ENCODE data around the gene OPN1SW.
A peak's percentile ranks its signal among the peaks of the same experiment; 100 is the strongest.

OPN1SW gene

DNA sequence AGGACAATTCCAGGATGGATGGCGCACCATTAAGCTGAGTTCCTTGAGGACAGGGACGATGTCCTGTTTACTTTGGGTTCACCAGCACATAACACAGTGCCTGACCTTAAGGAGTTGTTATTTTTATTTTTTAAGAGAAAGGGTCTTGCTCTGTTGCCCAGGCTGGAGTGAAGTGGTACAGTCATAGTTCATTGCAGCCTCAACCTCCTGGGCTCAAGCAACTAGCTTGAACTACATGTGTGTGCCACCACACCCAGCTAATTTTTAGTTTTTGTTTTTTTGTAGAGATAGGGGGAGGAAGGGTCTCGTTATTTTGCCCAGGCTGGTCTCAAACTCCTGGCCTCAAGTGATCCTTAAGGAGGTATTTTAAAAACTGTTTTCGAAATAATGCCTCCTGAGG lies 38.2 kb downstream of the OPN1SW start:
- DNase-seq (ENCODE audit: low read depth), result no peak
- TF ChIP-seq, protein P1, sequence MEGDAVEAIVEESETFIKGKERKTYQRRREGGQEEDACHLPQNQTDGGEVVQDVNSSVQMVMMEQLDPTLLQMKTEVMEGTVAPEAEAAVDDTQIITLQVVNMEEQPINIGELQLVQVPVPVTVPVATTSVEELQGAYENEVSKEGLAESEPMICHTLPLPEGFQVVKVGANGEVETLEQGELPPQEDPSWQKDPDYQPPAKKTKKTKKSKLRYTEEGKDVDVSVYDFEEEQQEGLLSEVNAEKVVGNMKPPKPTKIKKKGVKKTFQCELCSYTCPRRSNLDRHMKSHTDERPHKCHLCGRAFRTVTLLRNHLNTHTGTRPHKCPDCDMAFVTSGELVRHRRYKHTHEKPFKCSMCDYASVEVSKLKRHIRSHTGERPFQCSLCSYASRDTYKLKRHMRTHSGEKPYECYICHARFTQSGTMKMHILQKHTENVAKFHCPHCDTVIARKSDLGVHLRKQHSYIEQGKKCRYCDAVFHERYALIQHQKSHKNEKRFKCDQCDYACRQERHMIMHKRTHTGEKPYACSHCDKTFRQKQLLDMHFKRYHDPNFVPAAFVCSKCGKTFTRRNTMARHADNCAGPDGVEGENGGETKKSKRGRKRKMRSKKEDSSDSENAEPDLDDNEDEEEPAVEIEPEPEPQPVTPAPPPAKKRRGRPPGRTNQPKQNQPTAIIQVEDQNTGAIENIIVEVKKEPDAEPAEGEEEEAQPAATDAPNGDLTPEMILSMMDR (IDR thresholded peaks at IDR 0.05; ENCODE audit: insufficient read depth, low read depth, low read length, missing control alignments), result no peak
- H3K4me3 ChIP-seq (ENCODE audit: low read depth, low read length), result no peak overlapping the region

DNA sequence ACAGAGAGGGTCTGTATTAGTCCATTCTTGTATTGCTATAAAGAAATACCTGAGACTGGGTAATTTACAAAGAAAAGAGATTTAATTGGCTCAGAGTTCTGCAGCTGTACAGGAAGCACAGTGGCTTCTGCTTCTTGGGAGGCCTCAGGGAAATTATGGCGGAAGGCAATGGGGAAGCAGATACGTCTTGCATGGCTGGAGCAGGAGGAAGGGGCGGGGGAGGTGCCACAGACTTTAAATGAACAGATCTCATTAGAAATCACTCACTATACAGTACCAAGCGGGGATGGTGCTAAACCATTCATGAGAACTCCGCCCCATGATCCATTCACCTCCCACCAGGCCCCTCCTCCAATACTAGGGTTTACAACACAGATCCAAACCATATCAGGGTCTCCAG lies 40.2 kb downstream of the OPN1SW start:
- H3K4me3 ChIP-seq (ENCODE audit: low read depth, low read length), result no peak overlapping the region
- peak; percentile 18 for DNase-seq (ENCODE audit: low read depth)
- TF ChIP-seq, protein P1 (IDR thresholded peaks at IDR 0.05; ENCODE audit: insufficient read depth, low read depth, low read length, missing control alignments), result no peak

DNA sequence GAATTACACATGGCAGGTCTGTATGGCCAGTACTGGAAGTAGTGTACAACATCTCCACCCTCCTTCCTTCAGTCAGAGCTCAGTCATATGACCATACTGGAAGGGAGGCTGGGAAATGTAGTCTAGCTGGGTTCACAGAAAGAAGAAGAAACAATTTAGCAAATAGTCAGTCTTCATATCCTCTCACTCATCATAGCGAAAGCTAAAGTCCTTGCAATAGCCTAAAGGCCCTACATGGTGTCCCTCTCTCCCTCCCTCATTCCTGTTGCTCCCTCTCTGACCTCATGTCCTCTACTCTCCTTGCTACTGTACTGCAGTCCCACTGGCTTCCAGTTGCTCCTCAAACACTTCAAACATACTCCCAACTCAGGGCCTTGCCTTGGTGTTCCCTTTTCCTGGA lies 40.7 kb downstream of the OPN1SW start:
- TF ChIP-seq, protein P1 (IDR thresholded peaks at IDR 0.05; ENCODE audit: insufficient read depth, low read depth, low read length, missing control alignments), result no peak
- DNase-seq (ENCODE audit: low read depth), result peak; percentile 6
- no peak overlapping the region for H3K4me3 ChIP-seq (ENCODE audit: low read depth, low read length)

DNA sequence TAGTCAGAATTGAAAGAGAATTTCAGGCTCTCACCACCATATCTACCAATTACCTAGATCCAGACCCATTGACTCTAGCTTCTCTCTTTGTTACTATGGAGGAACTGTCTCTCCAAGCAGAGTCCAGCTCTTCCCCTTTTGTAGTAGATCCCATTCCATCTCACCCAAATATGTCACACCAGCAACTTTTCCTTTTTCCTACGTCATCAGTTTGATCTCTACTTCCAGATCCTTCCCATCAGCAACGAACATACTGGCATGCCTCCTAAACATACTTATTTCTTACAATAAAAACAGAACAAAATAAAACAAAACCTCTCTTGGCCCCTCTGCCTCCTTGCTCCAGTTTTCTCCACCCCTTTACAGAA lies 42.3 kb downstream of the OPN1SW start:
- H3K4me3 ChIP-seq (ENCODE audit: low read depth, low read length), result no peak overlapping the region
- DNase-seq (ENCODE audit: low read depth), result no peak
- TF ChIP-seq, protein P1 (IDR thresholded peaks at IDR 0.05; ENCODE audit: insufficient read depth, low read depth, low read length, missing control alignments), result no peak

DNA sequence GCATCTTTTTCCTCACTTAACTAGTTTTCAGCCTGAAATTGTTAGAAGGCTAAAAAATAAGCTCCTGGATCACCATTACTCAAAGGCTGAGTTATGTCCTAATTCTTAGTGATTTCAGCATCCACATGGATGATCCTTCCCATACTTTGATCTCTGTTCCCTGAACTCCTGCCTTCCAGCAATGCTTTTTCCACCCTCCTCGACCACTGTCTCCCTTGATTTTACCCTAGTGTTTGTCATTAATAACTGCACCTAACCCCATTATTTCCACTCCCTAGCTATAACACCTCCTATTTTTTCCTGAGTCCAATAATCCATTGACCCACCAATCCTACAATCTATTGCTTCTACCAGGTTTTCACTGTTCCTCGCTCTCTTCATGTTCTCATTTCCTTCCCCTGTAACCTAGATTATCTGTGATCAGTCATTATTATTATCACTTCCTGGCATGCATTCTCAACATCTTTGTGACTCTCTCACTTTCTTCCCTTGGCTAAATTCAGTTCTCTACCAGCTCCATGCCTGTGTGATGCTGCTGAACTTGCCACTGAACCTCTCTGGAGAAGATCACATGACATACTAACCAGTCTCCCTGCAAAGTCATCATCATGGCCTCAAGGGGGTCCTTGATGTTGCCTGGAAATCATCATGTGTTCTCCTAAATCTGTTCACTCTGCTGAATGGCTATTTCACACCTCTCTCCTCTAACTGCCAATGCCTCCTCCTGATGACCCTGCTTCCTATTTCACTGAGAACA lies 42.9 kb downstream of the OPN1SW start:
- no peak for DNase-seq (ENCODE audit: low read depth)
- TF ChIP-seq, protein P1 (IDR thresholded peaks at IDR 0.05; ENCODE audit: insufficient read depth, low read depth, low read length, missing control alignments), result no peak
- H3K4me3 ChIP-seq (ENCODE audit: low read depth, low read length), result no peak overlapping the region

DNA sequence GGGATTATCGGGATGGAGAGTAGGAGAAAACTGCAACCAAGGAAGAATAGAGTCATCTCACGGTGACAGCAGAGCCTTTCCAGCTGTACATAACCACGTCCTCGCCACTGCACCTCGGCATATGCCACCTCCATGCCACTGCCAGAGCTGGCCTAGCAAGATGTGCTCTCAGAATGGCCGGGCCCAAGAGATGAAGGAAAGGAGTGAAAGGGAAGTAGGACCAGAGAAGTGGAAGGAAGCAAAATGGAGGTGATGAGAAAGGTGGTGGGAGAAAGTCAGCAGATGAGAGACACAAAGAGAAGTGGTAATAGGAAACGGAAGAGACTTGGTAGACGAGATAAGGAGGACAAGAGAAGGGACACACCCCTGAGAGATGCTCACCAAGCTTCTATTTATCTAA lies 44.4 kb downstream of the OPN1SW start:
- TF ChIP-seq, protein P1 (IDR thresholded peaks at IDR 0.05; ENCODE audit: insufficient read depth, low read depth, low read length, missing control alignments), result no peak
- no peak for DNase-seq (ENCODE audit: low read depth)
- no peak overlapping the region for H3K4me3 ChIP-seq (ENCODE audit: low read depth, low read length)

DNA sequence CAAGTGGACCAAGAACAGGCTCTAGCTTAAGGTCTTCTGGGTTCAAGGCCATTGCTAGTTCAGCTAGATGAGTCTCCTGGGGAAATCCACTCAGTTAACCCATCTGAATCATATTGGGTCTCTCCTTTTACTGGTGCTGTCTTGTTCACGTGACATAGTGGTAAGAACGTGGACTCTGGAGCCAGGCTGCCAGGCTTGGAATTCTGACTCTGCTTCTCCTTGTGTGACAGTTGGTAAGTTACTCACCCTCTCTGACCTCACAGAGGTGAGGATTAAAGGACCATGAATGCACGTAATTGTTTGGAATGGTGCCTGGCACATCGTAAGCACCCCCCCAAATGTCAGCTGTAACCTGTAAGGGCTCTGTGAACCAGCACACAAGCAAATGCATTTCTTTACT lies 46.1 kb downstream of the OPN1SW start:
- H3K4me3 ChIP-seq (ENCODE audit: low read depth, low read length), result no peak overlapping the region

More for the DNA sequence above, 46.1 kb downstream of the OPN1SW start:
- TF ChIP-seq, protein P1 (IDR thresholded peaks at IDR 0.05; ENCODE audit: insufficient read depth, low read depth, low read length, missing control alignments), result no peak
- no peak for DNase-seq (ENCODE audit: low read depth)

Measured in GM12865 (cell line).